HepG2 (cell line): ENCODE results near the gene B4GALT1. TPM values are rescaled to one million over a fixed set of nuclear protein-coding genes. Genes with fewer than 3 reads are reported as not detected.

Source experiments
- AKAP8 ChIP-seq: sonication (generic); formaldehyde crosslinking; IDR thresholded peaks from 2 replicates; pipeline ENCODE4 v1.5.1; 2020; ENCODE audit warnings: mild to moderate bottlenecking, missing genetic modification reagents
- ARNTL ChIP-seq: sonication (generic); formaldehyde crosslinking; IDR thresholded peaks from 2 replicates; pipeline ENCODE4 v1.4.0; 2020; ENCODE audit warnings: mild to moderate bottlenecking, missing genetic modification reagents
- CSRNP1 ChIP-seq: sonication (generic); formaldehyde crosslinking; IDR thresholded peaks from 2 replicates; pipeline ENCODE4 v1.8.1; 2023; ENCODE audit warnings: mild to moderate bottlenecking, missing genetic modification reagents
- ETV5 ChIP-seq: IDR thresholded peaks from 2 replicates; pipeline ENCODE4 v1.6.1; 2018; ENCODE audit warnings: missing biosample characterization, missing genetic modification reagents, inconsistent platforms, borderline replicate concordance
- IRF1 ChIP-seq: sonication (generic); formaldehyde crosslinking; IDR thresholded peaks from 2 replicates; pipeline ENCODE4 v1.4.0; 2020; ENCODE audit warnings: low read depth, mild to moderate bottlenecking, missing genetic modification reagents
- KLF11 ChIP-seq: IDR thresholded peaks from 2 replicates; pipeline ENCODE4 v1.6.1; 2016; ENCODE audit warnings: missing compliant biosample characterization
- PHF5A ChIP-seq: IDR thresholded peaks from one replicate; pipeline ENCODE4 v1.6.1; 2018; ENCODE audit warnings: low read depth, missing genetic modification reagents; ENCODE audit not compliant: unreplicated experiment
- RCOR2 ChIP-seq: IDR thresholded peaks from 2 replicates; pipeline ENCODE4 v1.6.1; 2016; ENCODE audit warnings: missing biosample characterization, missing genetic modification reagents
- SNRNP70 ChIP-seq: fragments of 200-400 bp; formaldehyde crosslinking; IDR thresholded peaks from 2 replicates; pipeline ENCODE4 v1.6.1; 2017; ENCODE audit warnings: mild to moderate bottlenecking, low read depth, low read length, moderate library complexity
- SSRP1 ChIP-seq: IDR thresholded peaks from 2 replicates; pipeline ENCODE4 v1.6.1; 2016; ENCODE audit warnings: control low read depth
- TBX3 ChIP-seq: fragments of 450-650 bp; IDR thresholded peaks from 2 replicates; pipeline ENCODE4 v1.6.1; 2017; ENCODE audit warnings: antibody characterized with exemption, mild to moderate bottlenecking, inconsistent platforms, borderline replicate concordance
- ZBTB42 ChIP-seq: sonication (generic); formaldehyde crosslinking; IDR thresholded peaks from 2 replicates; pipeline ENCODE4 v1.5.0; 2020; ENCODE audit warnings: mild to moderate bottlenecking, missing genetic modification reagents
- ZBTB8A ChIP-seq: sonication (generic); formaldehyde crosslinking; IDR thresholded peaks from 2 replicates; pipeline ENCODE4 v1.4.0; 2020; ENCODE audit warnings: mild to moderate bottlenecking, low read depth, missing genetic modification reagents, borderline replicate concordance
- ZNF124 ChIP-seq: sonication (generic); formaldehyde crosslinking; IDR thresholded peaks from 2 replicates; pipeline ENCODE4 v1.4.0; 2020; ENCODE audit warnings: missing genetic modification reagents
- ZNF225 ChIP-seq: sonication (generic); formaldehyde crosslinking; IDR thresholded peaks from 2 replicates; pipeline ENCODE4 v1.4.0; 2020; ENCODE audit warnings: mild to moderate bottlenecking, missing genetic modification reagents
- ZNF296 ChIP-seq: sonication (generic); formaldehyde crosslinking; conservative IDR thresholded peaks from 2 replicates; pipeline ENCODE4 v1.5.0; 2020; ENCODE audit warnings: mild to moderate bottlenecking, missing genetic modification reagents
- ZNF382 ChIP-seq: sonication (generic); formaldehyde crosslinking; IDR thresholded peaks from 2 replicates; pipeline ENCODE4 v1.5.0; 2020; ENCODE audit warnings: missing genetic modification reagents, mild to moderate bottlenecking, borderline replicate concordance
- ZNF720 ChIP-seq: sonication (generic); formaldehyde crosslinking; IDR thresholded peaks from 2 replicates; pipeline ENCODE4 v1.4.0; 2020; ENCODE audit warnings: missing genetic modification reagents
- ZNF792 ChIP-seq: IDR thresholded peaks from 2 replicates; pipeline ENCODE4 v1.6.1; 2016
- polyA plus RNA-seq, 8 experiments: library from polyadenylated mRNA; depleted of rRNA in 3 of 8; stranded (reverse) in 7 of 8; unstranded in 1 of 8; fragments of >200 nt; fragmentation: Illumina TruSeq in 4 of 8; extraction: Trizol in 4 of 8; gene quantifications; 2 replicates each; pipeline versions ENCODE4 v1.2.1 to v1.2.3, GENCODE V29; 2011 to 2016; ENCODE audit warnings: low read depth in 4 of 8, missing spikeins in 1 of 8, mixed read lengths in 1 of 8; ENCODE audit not compliant: insufficient read depth in 1 of 8
- total RNA-seq, 5 experiments: library from RNA; depleted of rRNA; stranded (reverse); fragments of >200 nt; fragmentation: Illumina TruSeq; extraction: Trizol; gene quantifications; 2 replicates each; pipeline ENCODE4 v1.2.3, GENCODE V29; 2016; ENCODE audit warnings: low read depth in 1 of 5
- TF ChIP-seq, protein P1 (sequence below): IDR thresholded peaks from 2 replicates; pipeline ENCODE4 v1.6.1; 2016
- TF ChIP-seq, protein P2 (sequence below): sonication (generic); formaldehyde crosslinking; IDR thresholded peaks from 2 replicates; pipeline ENCODE4 v1.8.1; 2023; ENCODE audit warnings: mild to moderate bottlenecking, moderate library complexity, missing genetic modification reagents
- TF ChIP-seq, protein P3 (sequence below): sonication (generic); formaldehyde crosslinking; IDR thresholded peaks from 2 replicates; pipeline ENCODE4 v1.8.0; 2022; ENCODE audit warnings: mild to moderate bottlenecking, missing genetic modification reagents, moderate library complexity
- TF ChIP-seq, protein P4 (sequence below): sonication (generic); formaldehyde crosslinking; conservative IDR thresholded peaks from 2 replicates; pipeline ENCODE4 v1.8.0; 2022; ENCODE audit warnings: low read depth, missing genetic modification reagents

Gene B4GALT1
- total and polyA plus RNA-seq, 2 of the 13 experiments (the other 11 are each of a cell fraction or from before 2014, with no cell fraction given), result 15.7 to 33.5 TPM

DNA sequence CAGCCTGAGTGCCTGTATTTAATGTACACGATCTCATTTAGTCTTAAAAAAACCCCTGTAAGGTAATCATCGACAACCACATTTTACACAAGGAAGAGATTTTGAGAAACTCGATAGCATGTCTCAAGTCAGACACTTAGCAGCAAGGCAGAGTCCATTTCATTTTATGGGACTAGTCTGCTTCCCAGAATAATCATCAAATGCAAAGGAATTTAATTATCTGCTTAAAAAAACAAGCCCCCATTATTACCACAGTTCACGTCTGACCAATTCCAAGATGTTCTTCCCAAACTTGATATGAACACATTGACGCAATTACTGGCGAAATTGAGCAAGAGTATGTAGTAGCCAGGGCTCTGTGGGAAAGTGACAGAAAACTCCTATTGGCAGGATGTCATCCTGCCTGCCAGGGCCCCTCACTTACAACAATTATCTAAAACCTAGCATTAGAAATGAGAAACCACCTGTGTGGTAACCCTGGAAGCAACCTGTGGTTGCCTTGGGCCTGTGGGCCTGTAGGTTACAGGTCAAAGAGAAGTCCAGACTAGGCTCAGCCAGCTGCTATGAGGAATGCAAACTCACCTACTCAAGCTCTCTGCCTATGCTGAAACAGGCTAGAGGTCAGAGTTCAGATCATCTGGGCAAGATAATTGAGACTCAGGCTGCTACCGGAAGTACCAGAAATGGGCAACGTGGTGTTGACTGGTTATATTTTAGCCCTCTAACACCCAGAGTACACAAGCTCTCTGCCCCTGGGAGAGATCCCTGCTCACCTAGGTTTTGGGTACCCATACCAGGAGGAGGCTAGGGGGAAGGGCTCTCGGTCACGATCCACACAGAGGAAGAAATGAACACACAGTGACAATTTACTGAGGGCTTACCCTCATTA lies 1.6 kb downstream of the B4GALT1 start (continued):
- TF ChIP-seq IRF1 (no peak), ZNF382 (CRISPR knock-in tag) (no peak), ZNF124 (CRISPR knock-in tag) (no peak), CSRNP1 (no peak), SSRP1 (CRISPR knock-in tag) (no peak), RCOR2 (CRISPR knock-in tag) (peak; percentile 85), ZBTB8A (CRISPR knock-in tag) (no peak), AKAP8 (CRISPR knock-in tag) (no peak), KLF11 (peak; percentile 19; the same call in 1 of the 2 replicates), ZNF792 (CRISPR knock-in tag) (no peak), ZNF720 (CRISPR knock-in tag) (no peak), ZNF296 (CRISPR knock-in tag) (no peak), ZBTB42 (CRISPR knock-in tag) (no peak), PHF5A (CRISPR knock-in tag) (no peak), TBX3 (peak; percentile 36; the same call in 1 of the 2 replicates), ETV5 (CRISPR knock-in tag) (peak; percentile 92), ARNTL (CRISPR knock-in tag) (peak; percentile 57; the same call in 1 of the 2 replicates), SNRNP70 (no peak), ZNF225 (CRISPR knock-in tag) (no peak; the same call in 1 of the 2 replicates)
- TF ChIP-seq, protein P1, sequence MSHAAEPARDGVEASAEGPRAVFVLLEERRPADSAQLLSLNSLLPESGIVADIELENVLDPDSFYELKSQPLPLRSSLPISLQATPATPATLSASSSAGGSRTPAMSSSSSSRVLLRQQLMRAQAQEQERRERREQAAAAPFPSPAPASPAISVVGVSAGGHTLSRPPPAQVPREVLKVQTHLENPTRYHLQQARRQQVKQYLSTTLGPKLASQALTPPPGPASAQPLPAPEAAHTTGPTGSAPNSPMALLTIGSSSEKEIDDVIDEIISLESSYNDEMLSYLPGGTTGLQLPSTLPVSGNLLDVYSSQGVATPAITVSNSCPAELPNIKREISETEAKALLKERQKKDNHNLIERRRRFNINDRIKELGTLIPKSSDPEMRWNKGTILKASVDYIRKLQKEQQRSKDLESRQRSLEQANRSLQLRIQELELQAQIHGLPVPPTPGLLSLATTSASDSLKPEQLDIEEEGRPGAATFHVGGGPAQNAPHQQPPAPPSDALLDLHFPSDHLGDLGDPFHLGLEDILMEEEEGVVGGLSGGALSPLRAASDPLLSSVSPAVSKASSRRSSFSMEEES (CRISPR knock-in tag), result 0 out of 2 replicates have a peak, but pooled peaks have one; percentile 30
- TF ChIP-seq, protein P2, sequence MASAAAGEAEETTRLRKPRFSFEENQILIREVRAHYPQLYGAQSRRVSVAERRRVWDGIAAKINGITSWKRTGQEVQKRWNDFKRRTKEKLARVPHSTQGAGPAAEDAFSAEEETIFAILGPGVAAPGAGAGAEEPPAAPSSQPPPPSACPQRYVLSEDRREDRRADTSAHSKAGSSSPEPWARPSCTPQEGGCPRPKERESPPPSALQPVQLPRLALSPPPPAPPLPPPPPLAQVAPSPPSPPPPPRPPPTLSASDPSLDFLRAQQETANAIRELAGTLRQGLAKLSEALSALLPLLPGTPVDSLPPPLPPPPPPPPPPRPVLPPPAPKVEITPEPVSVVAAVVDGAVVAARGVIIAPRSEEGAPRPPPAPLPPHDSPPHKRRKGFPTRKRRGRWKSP (CRISPR knock-in tag), result peak; percentile 48; the same call in 1 of the 2 replicates
- TF ChIP-seq, protein P3, sequence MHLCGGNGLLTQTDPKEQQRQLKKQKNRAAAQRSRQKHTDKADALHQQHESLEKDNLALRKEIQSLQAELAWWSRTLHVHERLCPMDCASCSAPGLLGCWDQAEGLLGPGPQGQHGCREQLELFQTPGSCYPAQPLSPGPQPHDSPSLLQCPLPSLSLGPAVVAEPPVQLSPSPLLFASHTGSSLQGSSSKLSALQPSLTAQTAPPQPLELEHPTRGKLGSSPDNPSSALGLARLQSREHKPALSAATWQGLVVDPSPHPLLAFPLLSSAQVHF (CRISPR knock-in tag), result no peak
- TF ChIP-seq, protein P4, sequence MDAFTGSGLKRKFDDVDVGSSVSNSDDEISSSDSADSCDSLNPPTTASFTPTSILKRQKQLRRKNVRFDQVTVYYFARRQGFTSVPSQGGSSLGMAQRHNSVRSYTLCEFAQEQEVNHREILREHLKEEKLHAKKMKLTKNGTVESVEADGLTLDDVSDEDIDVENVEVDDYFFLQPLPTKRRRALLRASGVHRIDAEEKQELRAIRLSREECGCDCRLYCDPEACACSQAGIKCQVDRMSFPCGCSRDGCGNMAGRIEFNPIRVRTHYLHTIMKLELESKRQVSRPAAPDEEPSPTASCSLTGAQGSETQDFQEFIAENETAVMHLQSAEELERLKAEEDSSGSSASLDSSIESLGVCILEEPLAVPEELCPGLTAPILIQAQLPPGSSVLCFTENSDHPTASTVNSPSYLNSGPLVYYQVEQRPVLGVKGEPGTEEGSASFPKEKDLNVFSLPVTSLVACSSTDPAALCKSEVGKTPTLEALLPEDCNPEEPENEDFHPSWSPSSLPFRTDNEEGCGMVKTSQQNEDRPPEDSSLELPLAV, result no peak
